HuH-7 (cell line): ENCODE measurements around the gene LRRC4C.

Source experiments
- DNase-seq: peaks from one replicate; pipeline ENCODE4 v3.0.0; 2011; ENCODE audit warnings: low spot score

The LRRC4C gene

GRCh38 chr11:40095446-40095845 lies 1364.0 kb downstream of the LRRC4C start:
- DNase-seq, result no peak

- no peak for DNase-seq
These were observed 1364.5 kb downstream of the LRRC4C start for GRCh38 chr11:40094954-40095353.

GRCh38 chr11:40080434-40080833 lies 1379.0 kb downstream of the LRRC4C start:
- DNase-seq, result no peak
